HG02840 (cell line): ENCODE results near the gene FBXO41.

ENCODE experiments used
- ATAC-seq: cut with Tn5 transposase; IDR thresholded peaks from one replicate; pipeline ENCODE4 v1.9.1; 2021; ENCODE audit warnings: mild to moderate bottlenecking, moderate library complexity, moderate number of reproducible peaks; ENCODE audit not compliant: unreplicated experiment, low FRiP score

FBXO41 gene, protein sequence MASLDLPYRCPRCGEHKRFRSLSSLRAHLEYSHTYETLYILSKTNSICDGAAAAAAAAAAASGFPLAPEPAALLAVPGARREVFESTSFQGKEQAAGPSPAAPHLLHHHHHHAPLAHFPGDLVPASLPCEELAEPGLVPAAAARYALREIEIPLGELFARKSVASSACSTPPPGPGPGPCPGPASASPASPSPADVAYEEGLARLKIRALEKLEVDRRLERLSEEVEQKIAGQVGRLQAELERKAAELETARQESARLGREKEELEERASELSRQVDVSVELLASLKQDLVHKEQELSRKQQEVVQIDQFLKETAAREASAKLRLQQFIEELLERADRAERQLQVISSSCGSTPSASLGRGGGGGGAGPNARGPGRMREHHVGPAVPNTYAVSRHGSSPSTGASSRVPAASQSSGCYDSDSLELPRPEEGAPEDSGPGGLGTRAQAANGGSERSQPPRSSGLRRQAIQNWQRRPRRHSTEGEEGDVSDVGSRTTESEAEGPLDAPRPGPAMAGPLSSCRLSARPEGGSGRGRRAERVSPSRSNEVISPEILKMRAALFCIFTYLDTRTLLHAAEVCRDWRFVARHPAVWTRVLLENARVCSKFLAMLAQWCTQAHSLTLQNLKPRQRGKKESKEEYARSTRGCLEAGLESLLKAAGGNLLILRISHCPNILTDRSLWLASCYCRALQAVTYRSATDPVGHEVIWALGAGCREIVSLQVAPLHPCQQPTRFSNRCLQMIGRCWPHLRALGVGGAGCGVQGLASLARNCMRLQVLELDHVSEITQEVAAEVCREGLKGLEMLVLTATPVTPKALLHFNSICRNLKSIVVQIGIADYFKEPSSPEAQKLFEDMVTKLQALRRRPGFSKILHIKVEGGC

DNA sequence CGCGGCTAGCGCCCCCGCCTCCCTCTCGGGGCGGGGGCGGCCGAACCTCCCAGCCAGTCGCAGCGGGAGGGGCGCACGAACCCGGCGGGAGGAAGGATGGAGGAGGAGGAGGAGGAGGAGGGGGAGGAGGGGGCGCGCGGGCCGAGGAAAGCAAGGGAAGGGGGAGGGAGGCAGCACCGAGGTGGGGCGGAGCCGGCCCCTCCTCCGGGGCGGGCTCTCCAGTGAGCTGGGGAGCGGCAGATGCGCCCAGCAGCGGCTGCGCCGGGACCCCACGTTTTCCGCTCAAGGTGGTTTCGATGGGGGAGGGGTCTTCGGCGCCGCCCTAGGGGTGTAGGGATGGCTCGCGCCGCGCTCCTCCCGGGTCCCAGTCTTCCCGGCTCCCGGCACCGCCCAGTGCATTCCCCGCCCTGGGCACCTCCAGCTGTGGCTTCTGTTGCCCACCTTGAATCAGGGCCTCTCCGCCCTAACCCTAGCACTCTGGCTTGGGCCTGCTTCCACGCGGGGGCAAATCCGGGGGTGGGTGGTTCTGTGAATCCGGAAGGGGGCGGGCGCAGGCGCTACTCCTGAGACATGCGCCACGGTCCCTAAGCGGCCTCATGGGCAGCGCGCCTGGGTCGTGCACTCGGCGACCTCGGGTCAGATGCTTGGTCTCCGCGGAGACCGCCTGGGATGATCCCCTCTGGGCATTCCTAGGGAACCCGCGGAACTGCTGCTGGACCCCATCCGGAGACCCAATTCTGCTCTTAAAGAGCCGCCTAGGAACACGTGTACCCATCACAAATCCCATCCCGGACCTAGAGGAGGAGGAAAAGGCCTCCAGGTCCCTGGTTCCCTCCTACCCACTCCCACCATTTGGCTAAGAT is at the start of gene FBXO41:
Gene FBXO41 (minus strand): TSS at position 183 of the 863 bp plus-strand sequence. CDS start 14,848 bp downstream, outside the sequence.
- ATAC-seq = peak; percentile 68

DNA sequence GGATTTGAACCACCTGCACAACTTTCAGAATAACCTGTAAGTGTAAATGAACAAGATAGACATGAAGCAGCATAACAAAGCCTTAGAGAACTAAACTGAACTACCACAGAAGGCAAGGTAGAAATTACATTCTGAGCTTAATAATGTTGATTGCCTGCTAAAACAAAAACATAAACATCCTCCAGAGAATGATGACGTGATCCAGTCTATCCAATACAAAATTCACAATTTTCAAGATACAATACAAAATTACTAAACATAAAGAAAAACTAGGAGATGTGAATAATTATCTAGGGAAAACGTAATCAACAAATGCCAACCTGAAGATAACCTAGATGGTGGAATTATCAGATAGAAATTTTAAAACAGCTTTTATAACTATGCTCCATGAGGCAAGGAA is 49.8 kb upstream of the FBXO41 start:
- ATAC-seq = no peak

DNA sequence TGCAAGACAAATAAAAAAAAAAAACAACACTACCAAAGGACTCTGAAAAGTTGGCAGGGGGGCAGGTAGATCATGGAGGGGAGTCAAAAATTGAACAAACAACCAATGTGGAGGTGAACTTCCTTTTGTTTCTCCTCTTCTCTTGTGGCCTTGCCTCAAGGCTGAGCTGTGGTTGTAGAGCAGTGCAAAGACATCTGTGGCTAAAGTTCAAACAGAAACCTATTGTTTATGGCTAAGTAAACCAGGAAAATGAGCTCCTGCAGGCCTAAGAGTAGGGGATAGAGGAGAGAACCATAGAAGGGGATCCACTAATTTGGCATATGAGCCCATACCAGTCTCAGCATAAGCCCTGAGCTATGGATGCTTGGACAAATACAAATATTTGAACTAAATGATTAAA is 49.3 kb upstream of the FBXO41 start:
- no peak for ATAC-seq

DNA sequence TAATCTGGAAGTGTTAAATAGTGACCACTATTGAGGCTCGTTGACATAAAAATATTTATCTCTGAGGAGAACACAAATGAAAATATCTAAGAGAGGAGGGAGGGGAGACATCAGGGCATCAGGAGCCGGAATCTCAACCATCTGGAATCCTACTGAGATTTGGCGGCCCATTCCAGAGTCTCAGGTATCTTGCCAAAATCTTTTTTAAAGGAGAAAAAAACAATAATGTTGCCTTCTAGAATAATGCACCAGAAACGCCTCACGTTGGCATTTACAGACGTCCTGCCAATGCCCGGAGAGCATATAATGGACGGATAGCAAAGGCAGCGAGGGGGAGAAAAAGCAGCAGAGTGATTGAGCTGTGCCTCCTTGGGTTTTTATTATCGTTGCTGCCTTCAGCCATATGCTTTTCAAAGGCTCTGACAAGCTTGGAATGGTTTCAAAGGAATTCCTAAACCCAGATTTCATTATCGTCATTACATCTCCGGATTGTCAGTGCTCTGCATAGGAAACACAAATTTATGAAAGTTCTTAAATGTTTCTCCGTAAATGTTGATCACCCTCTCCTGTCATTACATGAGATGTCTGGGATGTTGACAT is 39.9 kb upstream of the FBXO41 start:
- ATAC-seq = no peak

DNA sequence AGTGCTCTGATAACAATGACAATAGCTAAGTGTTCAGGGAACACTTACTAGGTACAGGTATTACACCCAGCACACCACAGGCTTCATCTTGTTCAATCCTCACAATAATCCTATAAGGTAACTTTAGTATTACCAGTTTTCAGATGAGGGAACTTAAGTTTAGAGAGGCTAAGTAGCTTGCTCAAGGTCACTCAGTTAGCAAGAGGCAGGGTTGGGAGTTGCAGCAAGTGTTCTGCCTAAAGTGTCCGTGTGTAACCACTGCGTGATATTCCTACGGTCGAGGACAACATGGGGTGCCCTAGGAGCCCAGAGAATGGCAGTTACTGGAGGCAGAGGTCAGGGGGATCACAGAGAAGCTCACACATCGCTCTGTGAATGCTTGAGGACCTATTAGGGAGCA is 39.3 kb upstream of the FBXO41 start:
- no peak for ATAC-seq

DNA sequence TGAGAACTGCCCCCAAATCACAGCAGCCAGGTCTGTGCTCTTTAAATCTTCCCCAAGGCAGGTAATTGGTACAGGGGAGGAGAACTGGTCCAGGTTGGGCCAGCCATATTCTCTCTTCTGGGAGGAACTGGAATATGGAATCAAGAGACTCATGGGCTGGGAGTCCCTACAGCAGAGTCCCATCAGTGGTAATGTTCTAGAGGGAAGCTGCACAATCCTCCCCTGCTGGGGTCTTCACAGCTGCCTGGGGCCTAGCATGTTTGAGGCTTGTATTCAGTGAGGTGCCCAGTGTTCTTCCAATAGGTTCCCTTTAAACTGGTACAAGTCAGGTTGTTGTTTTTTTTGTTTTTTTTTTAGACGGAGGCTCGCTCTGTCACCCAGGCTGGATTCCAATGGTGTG is 30.2 kb upstream of the FBXO41 start:
- ATAC-seq = no peak

DNA sequence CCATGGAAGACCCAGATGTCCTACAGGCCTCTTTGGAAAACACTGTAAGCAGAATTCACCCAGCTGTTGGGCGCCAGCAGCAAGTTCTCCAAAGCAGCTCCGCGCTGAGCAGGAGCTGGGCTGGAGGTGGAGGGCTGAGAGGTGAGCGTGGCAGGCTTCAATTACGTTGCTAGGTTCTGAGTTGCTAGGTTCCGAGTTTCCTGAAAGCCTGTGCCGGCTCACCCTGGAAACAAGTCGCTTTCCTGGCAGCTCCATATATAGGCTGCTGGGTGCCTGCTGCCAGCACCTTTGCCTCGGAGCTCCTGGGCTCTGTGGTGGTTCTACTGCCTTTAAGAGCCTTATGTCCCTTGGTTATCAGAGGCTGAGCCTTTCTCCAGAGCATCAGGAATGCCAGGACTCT is 23.4 kb upstream of the FBXO41 start:
- no peak for ATAC-seq

DNA sequence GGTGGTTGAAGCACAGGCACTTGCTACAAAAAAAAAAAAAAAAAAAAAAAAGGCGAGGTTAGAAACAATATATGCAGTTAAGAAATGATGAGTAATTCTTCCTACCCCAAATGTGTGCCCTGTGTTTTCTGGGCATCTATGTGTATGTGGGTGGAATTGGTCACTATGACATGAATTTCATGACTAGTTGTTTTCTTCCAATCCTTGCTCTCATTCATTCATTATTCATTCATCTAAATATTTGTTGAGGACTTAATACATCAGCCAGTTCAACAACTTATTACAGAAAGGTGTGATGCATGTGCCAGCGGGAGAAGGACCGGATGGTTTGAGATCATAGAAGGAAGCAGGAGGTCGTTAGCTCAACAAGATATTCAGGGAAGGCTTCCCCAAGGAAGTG is 17.4 kb upstream of the FBXO41 start:
- no peak for ATAC-seq

DNA sequence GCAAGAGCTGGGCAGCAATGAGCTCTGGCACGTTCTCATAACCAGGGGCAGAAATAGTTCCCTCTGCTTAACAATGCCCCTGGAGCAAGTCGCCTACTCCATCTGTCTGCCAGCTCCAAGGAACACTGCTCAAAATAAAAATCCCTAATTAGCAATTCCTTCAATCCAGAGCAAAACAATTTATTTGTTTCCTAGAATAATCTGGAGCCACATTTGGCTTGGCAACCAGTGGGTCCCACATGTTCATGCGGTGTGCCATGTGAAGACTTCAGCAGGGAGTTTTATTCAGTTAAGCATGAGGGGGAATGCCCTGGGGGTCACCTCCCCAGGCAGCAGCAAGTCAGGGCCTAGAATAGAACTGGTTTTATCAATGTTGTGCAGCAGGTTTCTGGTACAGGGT is 16.6 kb upstream of the FBXO41 start:
- ATAC-seq = no peak

DNA sequence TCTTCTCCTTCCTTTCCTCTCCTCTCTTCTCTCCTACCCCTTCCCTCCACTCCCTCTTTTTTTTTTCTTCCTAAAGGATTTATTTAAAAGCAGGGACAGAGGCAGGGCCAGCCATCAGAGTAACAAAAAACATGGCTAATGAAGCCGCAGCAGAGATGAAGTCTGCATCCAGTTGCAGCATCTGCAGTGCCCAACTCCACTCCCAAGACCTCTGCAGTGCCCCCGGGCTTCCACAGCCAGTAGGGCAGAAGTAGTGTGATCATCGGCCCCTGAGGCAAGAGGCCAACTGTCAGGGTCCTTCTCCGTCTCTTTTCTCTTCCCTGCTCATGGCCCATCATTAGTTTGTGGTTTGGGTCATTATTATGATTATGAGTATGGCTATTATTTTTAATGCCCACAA is 13.3 kb upstream of the FBXO41 start:
- no peak for ATAC-seq

DNA sequence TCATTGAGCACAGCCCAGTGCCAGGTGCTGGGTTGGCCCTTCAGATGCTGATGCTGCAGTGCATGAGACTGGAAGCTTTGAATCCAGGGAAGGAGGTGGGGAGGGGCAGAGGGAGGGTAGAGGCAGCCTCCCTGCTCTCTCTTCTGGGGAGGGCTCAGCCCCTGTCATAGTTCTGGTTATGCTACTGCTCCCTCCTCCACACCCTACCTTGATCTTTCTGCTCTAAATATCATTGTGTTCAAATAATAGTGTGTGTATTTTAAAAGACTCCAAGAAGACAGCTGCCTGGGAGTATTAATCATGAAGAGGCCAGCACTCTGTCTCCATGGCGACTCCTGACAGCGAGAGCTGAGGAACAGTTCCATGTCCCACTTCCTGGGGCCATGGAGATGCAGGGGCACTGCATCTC is 12.9 kb upstream of the FBXO41 start:
- ATAC-seq = no peak

DNA sequence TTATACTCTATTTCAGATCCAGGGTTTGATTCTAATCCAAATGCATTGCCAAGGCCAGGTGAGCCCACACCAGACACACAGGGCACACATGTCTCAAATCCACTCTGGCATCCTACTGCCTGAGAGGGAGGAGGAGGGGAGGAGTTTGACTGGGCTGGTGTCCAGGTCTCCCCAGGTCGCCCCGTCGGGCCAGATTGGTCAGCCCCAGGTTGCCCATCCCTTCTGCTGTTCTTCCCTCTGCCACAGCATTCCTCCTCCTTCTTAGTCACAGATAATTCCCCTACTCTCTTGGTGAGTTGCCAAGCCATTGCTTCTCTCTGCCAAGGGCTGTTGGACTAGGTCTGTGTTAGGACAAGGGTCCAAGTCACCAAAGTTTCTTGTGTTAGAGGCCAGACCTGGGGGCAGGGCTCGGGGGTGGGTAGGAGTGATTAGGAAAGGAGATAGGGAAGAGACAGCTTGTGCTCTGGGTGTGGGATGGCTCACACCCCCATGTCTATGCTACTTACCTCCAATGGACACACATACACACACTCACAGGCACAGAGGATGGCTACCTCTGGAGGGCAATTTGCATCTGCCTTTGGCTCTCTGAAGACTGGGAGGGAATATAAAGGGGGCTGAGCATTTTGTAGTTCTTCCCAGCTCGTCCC is 11.6 kb upstream of the FBXO41 start:
- ATAC-seq = no peak

DNA sequence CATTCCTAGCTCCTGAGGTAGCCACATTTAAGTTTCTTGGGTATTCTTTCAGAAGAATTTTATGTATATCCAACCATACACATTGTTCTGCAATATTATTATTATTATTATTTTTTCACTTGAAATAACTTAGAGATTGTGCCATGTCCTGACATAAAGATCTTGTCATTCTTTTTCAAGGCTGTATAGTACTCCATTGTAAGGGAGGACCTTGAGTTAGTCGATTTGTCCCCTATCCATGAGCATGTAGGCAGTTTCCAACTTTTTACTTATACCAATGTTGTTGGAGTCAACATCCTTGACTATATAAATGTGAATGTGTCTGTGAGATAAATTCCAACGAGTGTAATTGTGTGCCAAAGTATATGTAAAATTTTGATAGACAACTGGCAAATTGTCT is 10.0 kb upstream of the FBXO41 start:
- ATAC-seq = no peak

DNA sequence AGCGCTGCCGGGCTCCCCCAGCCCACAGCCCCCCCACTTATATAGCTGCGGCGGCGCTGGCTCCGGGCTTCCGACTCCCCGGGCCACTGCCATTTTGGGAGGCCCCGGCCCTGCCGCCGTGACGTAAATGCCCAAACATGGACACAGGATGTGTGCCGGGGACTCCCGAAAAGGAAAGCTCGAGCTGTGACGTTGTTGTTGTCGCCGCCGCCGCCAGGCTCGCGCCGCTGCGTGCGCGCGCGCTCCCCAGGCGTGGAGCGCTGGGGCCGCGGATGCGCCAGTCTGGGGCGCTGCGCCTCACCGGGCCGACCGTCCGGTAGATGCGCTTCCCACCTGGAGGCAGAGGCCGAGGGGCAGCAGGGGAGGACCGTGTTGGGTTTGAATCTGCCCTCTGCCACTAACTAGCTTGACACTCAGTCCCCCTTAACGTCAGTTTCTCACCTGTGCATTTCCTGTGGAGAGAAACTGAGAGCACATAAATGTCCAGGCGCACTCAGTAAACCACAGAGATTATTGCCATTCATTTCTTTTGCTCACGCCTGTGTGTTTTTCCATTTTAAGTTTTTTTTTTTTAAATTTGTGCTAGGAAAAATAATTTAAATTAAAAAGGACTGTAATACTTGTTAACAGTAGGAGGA is 9.4 kb upstream of the FBXO41 start, which contains the start of gene EGR4:
Gene EGR4 (minus strand): TSS at position 15 of the 638 bp plus-strand sequence. CDS start 231 bp downstream, outside the sequence.
- ATAC-seq = peak; percentile 90

DNA sequence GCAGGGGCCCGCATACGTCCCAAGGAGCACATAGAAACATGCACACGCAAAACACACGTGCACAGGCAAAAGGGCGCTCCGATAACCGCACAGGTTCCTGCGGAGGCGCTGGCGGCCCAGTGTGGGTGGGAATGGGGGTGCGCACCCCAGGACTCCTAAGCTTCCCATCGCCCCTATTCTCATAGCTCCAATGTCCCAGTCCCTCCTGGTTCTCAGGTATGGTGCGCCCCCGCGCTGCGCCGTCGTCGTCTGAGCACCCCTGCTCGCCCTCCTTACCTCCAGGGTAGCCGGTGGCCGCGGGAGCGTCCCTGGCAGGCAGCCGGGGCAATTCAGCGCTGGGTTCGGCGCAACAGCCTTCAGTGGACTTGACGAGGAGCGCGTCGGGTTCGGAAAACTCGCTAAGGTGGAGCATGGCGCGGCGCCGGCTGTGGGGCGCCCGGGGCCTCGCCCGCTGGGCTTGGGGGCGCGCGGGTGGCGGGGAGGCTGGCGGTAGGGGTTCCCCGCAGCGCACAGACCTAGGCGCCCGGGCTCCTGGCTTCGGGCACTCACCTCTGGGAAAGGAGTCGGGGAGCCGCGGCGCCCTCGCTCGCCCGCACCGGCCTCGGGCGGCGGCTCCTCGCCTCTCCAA is 8.7 kb upstream of the FBXO41 start:
- ATAC-seq = peak; percentile 5

DNA sequence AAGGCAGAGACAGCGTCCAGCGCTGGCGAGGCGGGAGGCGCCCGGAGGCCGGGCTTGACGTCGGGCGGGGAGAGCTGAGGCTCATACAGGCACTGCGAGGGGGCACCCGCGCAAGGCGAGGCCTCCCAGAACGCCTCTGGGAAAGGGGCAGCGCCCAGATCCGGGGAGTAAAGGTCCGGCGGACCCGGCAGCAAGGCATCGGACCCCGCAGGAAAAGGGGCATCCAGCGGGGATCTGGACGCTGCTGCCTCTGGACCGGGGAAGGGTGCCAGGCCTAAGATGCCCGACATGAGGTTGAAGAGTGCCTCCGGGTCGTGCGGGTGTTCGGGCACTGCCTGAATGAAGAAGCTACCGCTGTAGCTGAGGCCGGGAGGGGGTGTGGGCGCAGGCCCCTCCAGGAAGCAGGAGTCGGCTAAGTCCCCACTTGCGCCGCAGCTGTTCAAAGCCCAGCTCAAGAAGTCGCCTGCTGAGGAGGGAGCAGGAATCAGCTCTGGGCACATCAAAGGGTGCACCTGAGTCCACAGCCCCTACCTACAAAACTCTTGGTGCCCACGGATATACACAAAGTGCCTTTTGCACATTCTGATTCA is 8.1 kb upstream of the FBXO41 start:
- ATAC-seq = no peak

DNA sequence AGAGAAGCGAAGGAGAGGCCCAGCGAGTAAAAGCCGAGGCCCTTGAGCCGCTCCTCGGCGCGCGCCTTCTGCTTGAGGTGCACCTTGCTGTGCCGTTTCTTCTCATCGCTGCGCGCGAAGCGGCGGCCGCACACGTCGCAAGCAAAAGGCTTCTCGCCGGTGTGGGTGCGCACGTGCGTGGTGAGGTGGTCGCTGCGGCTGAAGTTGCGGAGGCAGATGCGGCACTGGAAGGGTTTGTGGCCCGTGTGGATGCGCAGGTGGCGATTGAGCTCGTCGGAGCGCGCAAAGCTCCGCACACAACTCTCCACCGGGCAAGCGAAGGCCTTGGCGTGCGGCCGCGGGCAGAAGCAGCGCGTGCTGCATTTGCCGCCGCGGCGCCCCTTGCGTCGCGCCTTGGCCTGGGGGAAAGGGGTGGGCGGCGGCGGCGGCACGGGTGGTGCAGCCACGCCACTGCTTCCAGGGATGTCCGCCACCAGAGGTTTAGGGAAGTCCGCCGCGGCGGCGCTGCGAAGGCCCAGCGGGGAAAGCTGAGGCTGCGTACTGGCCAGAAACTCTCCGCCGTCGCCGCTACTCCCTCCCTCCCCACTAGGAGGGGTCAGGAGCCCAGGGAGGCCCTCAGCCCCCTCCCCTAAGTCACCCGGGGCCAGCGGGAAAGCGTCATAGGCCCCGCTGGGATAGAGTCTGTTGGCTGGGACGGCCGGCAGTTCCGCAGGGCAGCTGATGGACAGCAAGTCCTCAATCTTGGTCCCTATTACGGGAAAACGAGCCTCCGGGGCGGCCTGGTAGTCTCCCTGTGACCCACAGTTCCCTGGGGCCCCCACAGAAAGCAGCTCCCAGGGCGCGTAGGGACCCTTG is 7.4 kb upstream of the FBXO41 start:
- no peak for ATAC-seq

DNA sequence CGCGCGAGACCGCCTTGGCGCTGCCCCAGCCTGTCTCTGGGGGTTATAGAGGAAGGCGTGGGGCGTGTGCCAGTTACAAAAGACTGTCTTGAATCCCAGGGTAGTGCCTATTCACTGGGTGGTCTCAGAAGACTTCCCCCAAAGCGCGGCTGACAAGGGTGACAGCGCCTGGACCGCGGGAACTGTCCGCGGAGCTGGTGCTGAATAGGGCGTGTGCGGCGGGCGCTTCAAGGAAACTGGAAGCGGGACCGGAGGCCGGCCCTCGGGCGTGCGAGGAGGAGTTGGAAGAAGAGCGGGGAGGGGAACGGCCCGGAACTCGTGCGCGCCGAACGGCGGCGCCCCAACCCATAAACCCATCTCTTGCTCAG is 6.8 kb upstream of the FBXO41 start:
- no peak for ATAC-seq
